ENCODE results near the gene ADCY5.

Gene ADCY5

DNA sequence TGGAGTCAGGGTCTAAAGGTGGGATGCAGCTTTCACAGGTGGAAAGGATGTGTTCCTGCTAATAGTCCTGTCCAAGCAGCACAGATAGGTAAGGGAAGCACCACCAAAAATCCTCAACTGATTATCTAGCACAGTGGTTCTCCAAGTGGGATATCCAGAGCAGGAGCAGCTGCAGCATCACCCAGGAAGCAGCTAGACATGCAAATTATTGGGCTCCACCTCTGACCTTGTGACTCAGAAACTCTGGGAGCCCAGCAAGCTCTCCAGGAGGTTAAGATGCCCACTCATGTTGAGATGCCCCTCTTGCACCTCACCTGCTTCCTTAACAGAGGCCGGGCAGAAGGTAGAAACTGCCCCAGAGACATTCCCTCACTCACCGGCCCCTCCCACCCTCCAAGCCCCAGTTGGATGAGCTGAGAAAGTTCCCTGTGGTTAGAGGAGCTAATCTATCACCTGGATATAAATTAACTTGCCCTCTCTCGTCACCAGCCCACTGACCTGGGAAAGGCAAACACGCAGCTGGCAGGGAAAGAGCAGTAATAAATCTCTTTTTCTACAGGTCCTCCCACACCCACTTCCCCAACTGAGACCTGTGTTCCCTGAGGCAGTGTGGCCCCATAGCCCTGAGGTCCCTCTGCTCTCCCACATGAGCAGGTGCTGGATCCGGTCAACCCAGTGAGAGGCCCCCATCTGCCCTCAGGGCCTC is 39.3 kb downstream of the ADCY5 start:
- TF ChIP-seq, protein P1, sequence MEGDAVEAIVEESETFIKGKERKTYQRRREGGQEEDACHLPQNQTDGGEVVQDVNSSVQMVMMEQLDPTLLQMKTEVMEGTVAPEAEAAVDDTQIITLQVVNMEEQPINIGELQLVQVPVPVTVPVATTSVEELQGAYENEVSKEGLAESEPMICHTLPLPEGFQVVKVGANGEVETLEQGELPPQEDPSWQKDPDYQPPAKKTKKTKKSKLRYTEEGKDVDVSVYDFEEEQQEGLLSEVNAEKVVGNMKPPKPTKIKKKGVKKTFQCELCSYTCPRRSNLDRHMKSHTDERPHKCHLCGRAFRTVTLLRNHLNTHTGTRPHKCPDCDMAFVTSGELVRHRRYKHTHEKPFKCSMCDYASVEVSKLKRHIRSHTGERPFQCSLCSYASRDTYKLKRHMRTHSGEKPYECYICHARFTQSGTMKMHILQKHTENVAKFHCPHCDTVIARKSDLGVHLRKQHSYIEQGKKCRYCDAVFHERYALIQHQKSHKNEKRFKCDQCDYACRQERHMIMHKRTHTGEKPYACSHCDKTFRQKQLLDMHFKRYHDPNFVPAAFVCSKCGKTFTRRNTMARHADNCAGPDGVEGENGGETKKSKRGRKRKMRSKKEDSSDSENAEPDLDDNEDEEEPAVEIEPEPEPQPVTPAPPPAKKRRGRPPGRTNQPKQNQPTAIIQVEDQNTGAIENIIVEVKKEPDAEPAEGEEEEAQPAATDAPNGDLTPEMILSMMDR (IDR thresholded peaks at IDR 0.05; ENCODE audit: borderline replicate concordance, insufficient read depth, low read depth, low read length), result no peak
- H3K4me3 ChIP-seq (ENCODE audit: low read depth, low read length), result no peak overlapping the region

DNA sequence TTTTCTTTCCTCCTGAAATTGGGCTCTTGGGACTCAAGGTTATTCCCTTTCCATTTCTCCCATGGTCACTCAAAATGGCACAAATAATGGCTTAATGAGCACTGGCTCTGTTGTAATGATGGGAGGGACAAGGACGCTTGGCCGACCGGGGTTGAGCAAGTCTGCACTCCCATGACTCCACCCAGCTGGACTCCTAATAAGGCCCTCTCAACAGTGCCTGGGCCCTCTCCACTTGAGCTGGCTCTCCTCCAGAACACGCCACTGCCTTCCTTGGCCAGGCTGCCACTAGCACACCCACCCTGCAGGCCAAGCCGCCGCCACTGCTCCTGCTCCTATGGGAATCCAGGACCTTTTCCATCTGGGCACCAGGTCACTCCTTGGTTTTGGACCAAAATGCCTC is 42.3 kb downstream of the ADCY5 start:
- no peak overlapping the region for H3K4me3 ChIP-seq (ENCODE audit: low read depth, low read length)
- TF ChIP-seq, protein P1 (IDR thresholded peaks at IDR 0.05; ENCODE audit: borderline replicate concordance, insufficient read depth, low read depth, low read length), result no peak

DNA sequence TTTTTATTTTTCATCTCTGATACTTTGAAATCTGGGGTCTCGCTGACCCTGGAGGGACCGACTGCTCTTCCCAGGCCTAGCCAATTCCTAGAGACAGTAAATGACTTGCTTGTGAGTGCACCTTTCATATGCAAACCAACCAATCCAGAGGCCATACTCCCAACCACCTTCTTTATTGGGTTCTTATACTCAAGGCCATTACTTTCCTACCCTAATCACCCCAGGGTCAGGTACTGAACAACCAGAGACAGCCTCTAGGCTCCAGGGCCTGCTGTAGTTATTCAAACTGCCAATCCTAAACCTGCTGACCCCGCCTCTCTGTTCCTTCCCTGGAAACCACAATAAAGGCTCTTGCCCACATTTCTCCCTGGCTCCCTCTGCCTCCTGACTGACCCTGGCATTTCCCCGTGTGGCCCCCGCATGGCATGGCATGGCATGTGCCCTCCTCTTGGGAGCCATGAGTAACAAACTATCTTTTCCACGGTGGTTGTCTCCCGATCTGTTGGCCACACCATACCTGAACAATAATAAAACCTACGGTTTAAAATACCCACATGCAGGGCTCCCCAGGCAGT is 42.9 kb downstream of the ADCY5 start:
- no peak overlapping the region for H3K4me3 ChIP-seq (ENCODE audit: low read depth, low read length)
- TF ChIP-seq, protein P1 (IDR thresholded peaks at IDR 0.05; ENCODE audit: borderline replicate concordance, insufficient read depth, low read depth, low read length), result no peak

DNA sequence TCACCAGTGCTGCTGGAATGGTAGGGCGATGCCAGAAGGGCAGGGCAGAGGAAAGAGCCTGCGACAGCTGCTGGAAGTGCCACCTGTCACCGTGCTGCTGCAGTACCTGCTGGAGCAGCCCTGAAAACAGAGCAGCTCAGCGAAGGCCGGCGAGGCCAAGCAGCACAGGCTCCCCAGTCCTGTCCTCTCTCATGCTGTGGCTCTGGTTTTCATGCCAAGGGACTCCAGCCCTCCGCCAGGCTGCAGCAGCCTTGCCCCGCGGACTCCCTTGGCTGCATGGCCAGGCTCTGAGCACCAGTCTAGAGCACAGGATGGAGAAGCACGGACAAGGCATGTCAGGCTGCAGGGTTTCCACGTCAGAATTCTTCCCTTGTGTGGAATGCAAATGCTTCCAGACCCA is 43.9 kb downstream of the ADCY5 start:
- TF ChIP-seq, protein P1 (IDR thresholded peaks at IDR 0.05; ENCODE audit: borderline replicate concordance, insufficient read depth, low read depth, low read length), result no peak
- no peak overlapping the region for H3K4me3 ChIP-seq (ENCODE audit: low read depth, low read length)

DNA sequence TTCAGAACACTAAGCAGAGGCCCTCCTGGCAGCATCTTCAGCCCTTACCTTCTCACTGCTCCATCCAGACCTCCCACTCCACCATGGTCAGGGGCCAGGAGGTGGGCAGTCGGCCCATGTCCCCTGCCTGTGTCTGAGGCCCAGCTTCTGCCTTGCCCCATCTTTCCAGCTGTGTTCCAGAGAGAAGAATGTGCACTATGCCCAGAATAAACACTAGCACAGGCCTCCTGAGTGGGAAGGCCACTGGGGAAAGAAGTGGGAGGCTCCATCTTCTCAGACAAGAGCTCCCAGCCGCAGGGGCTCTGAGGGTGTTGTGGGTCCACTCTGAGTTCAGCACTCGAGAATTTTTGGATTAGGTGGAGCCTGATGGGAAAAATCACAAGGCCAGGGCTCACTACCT is 44.5 kb downstream of the ADCY5 start:
- TF ChIP-seq, protein P1 (IDR thresholded peaks at IDR 0.05; ENCODE audit: borderline replicate concordance, insufficient read depth, low read depth, low read length), result no peak
- no peak overlapping the region for H3K4me3 ChIP-seq (ENCODE audit: low read depth, low read length)

DNA sequence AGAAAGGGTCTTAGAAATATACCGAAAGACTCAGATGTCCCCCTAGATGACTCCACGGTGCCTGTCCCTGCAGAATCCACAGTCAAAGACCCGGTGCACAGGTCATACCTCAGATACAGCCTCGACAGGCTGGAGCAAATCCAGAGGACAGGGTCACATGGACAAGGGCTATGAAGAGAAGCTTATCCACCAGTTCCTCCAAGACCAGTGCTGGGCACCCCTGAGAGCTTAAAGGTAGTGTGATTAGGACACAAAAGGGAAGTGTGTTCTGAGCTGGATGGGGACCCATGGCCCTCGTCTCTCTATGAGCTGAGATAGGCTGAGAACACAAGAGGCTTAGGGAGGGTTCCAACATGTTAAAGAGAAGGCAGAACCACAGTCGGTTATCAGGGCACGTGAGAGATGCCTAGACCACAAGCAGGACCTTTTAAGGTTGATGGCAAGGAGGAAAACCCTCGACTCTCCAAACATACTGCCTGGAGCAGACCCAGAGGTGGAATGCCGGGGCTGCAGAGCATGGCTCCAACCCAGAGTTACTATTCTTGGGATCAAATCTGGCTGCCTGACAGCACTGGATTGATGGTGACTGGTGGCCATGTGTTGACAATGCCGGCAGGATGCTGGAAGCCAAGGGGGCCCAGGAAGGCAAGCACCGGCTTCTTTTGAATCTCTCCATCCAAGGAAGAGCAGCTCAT is 46.9 kb downstream of the ADCY5 start:
- no peak overlapping the region for H3K4me3 ChIP-seq (ENCODE audit: low read depth, low read length)
- TF ChIP-seq, protein P1 (IDR thresholded peaks at IDR 0.05; ENCODE audit: borderline replicate concordance, insufficient read depth, low read depth, low read length), result no peak
